ENCODE measurements around the gene EPS15.
A peak's percentile ranks its signal among the peaks of the same experiment; 100 is the strongest.
"Not testable (repeated sequence)": the region's sequence is repeated elsewhere in the genome, so short reads cannot be mapped to it uniquely, and the experiment has no call there.

Gene EPS15

DNA sequence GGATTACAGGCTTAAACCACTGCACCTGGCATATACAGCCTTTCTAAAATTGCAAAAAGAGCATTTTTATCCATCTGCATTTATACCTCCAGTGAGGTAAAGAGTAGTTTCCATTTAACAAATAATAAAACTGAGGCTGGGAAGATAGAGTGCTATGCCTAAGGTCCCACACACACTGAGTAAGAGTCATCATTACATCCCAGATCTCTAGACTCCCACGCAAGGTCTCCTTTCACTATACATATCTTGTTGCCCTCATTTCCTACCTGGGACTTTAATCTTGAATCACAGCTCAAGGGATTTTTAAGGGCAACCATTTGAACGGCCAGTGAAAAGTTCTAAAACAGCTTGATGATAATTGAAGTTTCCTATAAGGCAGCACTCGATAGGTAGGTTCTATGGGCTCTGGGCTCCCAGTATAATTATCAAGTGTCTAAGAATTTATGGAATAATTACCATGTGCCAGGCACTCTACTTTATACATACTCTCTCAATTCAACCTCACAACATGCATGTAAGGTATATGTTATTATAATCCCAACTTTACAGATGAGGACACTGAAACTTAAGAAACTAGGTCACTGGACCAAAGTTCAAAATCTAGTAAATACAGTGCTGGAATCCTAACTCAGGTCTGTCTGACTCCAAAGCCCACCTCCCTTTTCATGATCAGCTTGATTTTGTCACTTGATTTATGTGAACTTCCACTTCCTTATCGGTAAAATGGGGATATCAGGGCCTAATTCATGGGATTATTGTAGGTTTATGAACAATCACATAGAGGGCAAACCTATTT lies 23.3 kb upstream of the EPS15 start:
- no peak for DNase-seq (ENCODE audit: low read depth in 2 of 2)

GRCh38 chr1:51541313-51542050 lies 22.4 kb upstream of the EPS15 start:
- no peak for DNase-seq (ENCODE audit: low read depth in 2 of 2)

DNA sequence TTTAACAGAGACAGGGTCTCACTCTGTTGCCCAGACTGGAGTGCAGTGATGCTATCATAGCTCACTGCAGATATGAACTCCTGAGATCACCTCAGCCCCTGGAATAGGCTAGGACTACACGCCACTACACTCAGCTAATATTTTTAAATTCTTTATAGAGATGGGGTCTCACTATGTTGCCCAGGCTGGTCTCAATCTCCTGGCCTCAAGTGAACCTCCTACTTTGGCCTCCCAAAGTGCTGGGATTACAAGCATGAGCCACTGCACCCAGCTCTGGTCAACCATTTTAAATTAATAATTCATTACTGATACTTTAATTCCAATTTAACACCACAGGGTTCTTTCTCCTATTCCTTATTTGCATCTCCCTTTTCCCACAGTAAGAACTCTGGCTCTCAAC lies 18.5 kb upstream of the EPS15 start:
- no peak for DNase-seq (ENCODE audit: low read depth in 2 of 2)

- DNase-seq (ENCODE audit: low read depth in 2 of 2): no peak
These were observed 16.0 kb upstream of the EPS15 start for GRCh38 chr1:51535006-51535592.

- no peak for DNase-seq (ENCODE audit: low read depth in 2 of 2)
These were observed 15.4 kb upstream of the EPS15 start for GRCh38 chr1:51534447-51534846.

DNA sequence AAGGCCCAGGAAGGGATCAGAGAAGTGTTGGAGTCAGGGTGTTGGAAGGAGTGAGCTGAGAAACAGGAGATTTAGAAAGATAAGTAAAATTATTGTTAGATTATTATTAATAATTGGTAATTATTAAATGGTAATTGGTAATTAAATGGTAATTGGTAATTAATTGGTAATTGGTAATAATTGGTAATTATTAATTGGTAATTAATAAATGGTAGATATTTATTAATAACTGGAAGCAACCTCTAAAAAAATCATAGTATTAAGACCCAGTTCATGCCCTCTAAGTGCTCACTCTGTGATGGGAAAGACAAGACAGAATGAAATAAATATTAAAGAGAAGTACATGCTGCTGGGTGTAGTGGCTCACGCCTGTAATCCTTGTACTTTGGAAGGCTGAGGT lies 13.8 kb upstream of the EPS15 start:
- DNase-seq (ENCODE audit: low read depth in 2 of 2): no peak

GRCh38 chr1:51530447-51530846 lies 11.4 kb upstream of the EPS15 start:
- DNase-seq (ENCODE audit: low read depth in 2 of 2): not testable (repeated sequence)

GRCh38 chr1:51527144-51527543 lies 8.1 kb upstream of the EPS15 start:
- DNase-seq (ENCODE audit: low read depth in 2 of 2): no peak

GRCh38 chr1:51526248-51526647 lies 7.2 kb upstream of the EPS15 start:
- no peak for DNase-seq (ENCODE audit: low read depth in 2 of 2)

GRCh38 chr1:51525295-51525694 lies 6.2 kb upstream of the EPS15 start:
- DNase-seq (ENCODE audit: low read depth in 2 of 2): no peak

DNA sequence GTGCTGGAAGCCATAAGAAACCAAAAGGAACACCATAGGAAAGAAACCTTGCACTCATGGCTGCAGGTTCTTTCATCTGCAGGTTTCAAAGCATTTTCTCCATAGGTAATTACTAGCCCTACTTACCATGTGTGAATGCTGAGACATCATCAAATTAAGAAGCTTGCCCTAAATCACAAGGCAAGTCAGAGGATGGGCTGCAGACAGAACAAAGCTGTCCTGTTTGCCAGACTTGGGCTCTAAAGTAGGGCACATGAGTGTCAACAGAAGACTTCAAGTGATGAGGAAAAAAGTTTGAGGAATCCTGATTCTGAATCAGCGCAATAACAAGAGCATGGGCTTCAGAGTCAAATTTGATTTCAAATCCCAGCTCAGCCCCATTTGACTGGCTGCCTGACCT lies 5.8 kb upstream of the EPS15 start:
- no peak for DNase-seq (ENCODE audit: low read depth in 2 of 2)

DNA sequence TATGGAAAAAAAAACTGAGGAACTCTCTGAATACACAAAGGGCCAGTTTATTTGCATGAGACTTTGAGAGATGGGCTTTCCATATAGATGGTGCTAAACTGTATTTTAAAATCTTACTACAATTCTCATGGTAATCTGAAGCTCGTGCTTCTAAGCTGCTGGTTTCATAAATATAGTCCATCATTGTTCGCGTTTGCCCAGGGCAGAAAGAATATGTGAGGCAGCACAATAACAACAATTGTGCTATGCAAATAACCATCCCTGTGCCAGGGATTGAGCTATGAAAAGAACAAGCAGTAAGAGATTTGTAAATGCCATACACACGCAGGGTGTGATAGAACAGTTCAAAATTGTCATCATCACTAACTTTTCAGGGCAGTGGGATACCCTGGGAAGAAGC lies 4.9 kb upstream of the EPS15 start:
- DNase-seq (ENCODE audit: low read depth in 2 of 2): no peak

- DNase-seq (ENCODE audit: low read depth in 2 of 2): no peak
These were observed 1.7 kb upstream of the EPS15 start for GRCh38 chr1:51520700-51521248.

DNA sequence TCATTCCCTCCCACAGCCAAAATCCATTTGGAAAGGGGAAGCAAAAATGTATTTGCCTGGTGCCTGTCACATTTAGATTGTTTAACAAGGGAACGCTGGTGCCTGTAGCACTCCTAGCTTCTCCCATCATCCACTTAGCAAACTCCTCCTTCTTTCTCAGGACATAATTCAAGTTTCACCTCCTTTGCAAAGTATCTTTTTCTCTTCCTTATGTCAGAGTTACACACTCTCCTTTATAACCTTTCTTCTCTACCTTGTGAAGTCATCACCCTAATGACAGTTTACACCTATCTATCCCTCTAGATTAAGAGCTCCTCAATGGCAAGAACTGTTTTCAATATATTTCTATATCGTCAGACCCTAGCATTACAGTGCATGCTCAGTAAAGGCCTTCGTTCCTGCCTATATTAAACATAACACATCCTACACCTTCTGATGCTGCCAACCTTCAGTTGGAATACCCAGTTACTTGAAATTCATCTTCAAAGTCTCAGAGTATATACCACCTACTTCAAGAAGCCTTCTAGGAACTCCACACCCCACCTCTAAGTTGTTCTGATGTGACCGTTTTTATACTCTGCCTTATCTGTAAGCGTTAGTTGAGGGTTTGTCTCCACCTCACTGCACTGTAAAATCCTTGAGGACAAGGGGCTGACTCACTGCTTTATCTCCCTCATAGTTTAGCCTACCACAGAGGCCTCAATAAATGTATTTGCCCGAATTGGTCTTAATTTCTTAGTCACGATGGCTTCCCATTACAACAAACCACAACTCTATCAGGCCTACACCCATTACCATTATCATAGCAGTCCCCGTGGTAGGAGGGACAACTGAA lies 1.0 kb upstream of the EPS15 start:
- no peak for DNase-seq (ENCODE audit: low read depth in 2 of 2)

- no peak for DNase-seq (ENCODE audit: low read depth in 2 of 2)
These were observed 449 bp downstream of the EPS15 start for GRCh38 chr1:51518586-51519047.

GRCh38 chr1:51518033-51518585 lies 957 bp downstream of the EPS15 start:
- DNase-seq (ENCODE audit: low read depth in 2 of 2): peak in 1 of 2 donors; percentile 11

- DNase-seq (ENCODE audit: low read depth in 2 of 2): no peak
These were observed 1.6 kb downstream of the EPS15 start for GRCh38 chr1:51517361-51518032.

GRCh38 chr1:51516649-51517158 lies 2.4 kb downstream of the EPS15 start:
- no peak for DNase-seq (ENCODE audit: low read depth in 2 of 2)

DNA sequence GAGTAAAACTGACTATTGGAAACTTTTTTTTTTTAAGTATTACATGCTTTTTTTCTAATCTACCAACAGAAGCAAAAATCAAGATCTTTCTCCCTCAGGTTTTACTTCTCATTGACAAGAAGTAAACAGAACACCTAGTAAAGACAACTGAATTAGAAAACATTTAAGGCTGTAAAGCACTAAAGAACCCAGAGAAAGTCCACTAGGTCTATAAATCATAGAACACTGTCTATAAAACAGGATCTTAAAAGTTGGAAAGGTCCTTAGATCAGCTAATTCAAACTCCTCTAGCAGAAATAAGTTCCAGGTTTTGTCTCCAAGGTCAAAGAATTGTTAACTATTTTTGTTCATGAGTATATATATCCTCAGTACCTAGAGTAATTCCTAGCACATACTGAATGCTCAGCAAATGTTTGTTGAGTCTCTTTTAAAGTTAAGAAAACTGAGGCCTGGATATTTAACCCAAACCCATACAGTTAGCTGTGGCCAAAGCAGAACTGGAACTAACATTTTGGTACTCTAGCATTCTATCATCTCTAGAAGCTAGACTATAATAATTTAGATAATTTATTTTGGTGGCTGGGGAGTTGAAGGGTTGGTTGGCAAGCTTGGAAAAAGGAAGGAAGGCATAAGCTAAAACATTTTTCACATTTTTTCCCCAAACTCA lies 3.0 kb downstream of the EPS15 start:
- no peak for DNase-seq (ENCODE audit: low read depth in 2 of 2)

All from stimulated activated CD8-positive, alpha-beta memory T cell treated with anti-CD3 and anti-CD28 coated beads, Interleukin-15, amount 100 ng/mL, for 4 hours (primary cell).